ENCODE measurements around the gene PEAK3.
"Not testable (repeated sequence)": the region's sequence is repeated elsewhere in the genome, so short reads cannot be mapped to it uniquely, and the experiment has no call there.

PEAK3 gene

GRCh38 chr19:2288818-2289713 is 7.1 kb upstream of the PEAK3 start:
- no peak for DNase-seq (ENCODE audit: low spot score)

GRCh38 chr19:2288338-2288817 is 6.4 kb upstream of the PEAK3 start:
- no peak for DNase-seq (ENCODE audit: low spot score)

- DNase-seq (ENCODE audit: low spot score) = no peak
Observed at GRCh38 chr19:2287585-2288337, 5.8 kb upstream of the PEAK3 start.

DNA sequence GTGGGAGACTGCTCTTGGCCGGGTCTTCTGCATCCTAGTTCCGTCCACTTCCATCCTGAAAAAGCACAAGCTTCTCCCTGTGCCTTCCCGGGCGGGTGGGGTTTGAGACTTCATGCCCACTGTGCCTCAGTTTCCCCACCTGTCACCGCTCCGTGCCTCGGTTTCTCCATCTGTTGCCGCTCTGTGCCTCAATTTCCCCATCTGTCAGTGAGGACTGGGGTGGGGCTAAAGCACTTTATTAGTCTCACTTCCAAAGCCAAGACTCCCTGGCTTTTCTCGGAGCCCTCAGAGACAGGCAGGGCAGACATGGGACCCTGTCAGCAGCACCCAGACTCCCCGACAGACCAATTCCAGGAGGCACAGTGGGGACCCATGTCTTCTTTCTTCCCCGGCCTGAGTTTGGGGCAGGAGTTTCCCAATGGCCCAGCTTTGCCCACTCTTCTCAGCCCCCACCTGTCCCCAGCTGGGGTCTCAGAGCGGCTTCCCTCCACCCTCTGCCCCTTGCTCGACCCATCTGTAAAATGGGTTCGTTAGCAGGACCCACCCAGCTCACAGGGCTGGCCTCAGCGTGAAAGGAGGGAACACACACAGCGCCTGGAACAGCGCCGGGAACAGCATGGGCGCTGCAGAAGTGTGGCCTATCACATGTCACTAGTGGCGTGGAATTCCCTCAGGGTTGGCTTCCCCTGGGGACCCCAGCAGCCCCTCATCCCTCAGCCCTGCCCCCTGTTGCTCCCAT is 4.6 kb upstream of the PEAK3 start:
- no peak for DNase-seq (ENCODE audit: low spot score)

DNA sequence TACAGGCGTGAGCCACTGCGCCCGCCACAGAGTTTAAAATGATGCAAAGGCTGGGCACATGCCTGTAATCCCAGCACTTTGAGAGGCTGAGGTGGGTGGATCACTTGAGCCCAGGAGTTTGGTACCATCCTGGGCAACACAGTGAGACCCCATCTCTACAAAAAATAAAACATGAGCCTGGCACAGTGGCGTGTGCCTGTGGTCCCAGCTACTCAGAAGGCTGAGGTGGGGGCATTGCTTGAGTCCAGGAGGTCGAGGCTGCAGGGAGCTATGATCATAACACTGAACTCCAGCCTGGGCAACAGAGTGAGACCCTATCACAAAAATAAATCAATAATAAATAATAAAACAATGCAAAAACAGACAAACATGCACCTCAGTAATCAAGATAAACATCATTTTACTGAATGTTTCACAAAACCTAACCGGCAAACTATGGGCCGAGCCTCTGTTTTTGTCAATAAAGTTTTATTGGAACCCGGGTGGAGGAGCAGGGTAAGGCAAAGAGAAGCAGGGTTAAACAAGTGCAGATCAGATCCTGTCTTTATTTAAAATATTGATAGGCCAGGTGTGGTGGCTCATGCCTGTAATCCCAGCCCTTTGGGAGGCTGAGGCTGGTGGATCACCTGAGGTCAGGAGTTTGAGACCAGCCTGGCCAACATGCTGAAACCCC is 2.0 kb upstream of the PEAK3 start:
- DNase-seq (ENCODE audit: low spot score) = no peak

GRCh38 chr19:2282862-2283237 is 875 bp upstream of the PEAK3 start:
- DNase-seq (ENCODE audit: low spot score) = no peak

GRCh38 chr19:2281265-2282061 is 512 bp downstream of the PEAK3 start:
- not testable (repeated sequence) for DNase-seq (ENCODE audit: low spot score)

- DNase-seq (ENCODE audit: low spot score) = no peak
Observed at GRCh38 chr19:2280633-2281264, 1.2 kb downstream of the PEAK3 start.

DNA sequence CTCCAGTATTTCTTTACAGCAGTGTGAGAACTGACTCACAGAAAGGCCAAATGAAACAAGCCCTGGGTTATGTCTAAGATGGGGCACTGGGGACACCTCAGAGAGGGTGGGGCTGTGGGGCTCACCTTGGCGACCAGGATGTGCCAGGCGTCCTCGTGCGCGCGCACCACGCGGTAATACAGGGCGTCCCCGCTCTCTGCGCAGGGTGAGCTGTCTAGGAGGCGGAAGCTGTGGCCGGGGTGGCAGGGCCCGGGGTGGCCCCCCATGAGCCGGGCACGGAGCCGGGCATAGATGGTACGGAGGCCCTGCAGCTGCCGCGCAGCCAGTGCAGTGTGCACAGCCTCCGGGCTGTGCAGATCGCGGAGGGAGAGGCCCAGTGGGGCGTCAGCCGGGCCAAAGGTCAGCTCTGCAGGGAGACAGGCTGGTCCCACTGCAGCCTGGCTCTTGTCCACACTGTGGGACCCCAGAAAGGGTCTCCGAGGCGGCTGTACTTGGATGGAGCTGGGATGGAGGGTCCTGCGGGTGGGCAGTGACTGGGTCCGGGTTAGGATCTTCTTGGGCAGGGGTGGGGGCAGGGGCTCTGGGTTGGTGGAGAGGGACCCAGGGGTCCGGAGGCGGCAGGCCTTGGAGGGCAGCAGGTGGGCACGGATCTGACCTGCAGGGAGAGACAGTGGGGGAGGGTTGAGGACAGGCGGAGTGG is 3.4 kb downstream of the PEAK3 start:
- no peak for DNase-seq (ENCODE audit: low spot score)

DNA sequence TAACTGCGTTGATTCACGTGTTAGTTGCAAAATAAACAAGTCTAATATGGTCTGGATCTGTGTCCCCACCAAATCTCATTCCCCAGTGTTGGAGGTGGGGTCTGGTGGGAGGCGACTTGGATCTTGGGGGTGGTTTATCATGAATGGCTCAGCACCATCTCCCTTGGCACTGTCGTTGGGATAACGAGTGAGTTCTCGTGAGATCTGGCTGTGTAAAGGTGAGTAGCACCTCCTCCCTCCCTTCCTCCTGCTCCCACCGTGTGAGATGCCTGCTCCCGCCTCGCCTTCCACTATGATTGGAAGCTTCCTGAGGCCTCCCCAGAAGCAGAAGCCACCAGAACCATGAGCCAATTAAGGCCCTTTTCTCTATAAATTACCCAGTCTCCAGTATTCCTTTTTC is 4.8 kb downstream of the PEAK3 start:
- DNase-seq (ENCODE audit: low spot score) = no peak

DNA sequence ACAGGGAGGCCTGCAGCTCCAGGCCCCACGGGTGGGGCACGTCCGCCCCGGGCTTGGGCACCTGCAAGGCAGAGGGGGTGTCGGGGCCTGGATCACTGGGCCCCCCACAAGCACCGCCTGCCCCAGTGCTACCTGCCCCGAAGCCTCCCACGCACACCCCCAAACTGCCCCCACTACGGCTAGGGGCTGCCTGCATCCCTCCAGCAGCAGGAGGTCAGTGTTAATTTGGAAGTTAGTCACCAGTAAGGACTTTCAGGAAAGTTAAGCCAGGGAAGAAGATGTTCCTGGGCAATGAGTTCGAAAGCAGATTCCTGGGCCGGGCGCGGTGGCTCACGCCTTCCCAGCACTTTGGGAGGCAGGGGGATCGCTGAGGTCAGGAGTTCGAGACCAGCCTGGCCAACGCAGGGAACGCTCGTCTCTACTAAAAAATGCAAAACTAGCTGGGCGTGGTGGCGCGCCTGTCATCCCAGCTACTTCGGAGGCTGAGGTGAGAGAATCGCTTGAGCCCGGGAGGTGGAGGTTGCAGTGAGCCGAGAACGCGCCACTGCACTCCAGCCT is 5.5 kb downstream of the PEAK3 start:
- no peak for DNase-seq (ENCODE audit: low spot score)

DNA sequence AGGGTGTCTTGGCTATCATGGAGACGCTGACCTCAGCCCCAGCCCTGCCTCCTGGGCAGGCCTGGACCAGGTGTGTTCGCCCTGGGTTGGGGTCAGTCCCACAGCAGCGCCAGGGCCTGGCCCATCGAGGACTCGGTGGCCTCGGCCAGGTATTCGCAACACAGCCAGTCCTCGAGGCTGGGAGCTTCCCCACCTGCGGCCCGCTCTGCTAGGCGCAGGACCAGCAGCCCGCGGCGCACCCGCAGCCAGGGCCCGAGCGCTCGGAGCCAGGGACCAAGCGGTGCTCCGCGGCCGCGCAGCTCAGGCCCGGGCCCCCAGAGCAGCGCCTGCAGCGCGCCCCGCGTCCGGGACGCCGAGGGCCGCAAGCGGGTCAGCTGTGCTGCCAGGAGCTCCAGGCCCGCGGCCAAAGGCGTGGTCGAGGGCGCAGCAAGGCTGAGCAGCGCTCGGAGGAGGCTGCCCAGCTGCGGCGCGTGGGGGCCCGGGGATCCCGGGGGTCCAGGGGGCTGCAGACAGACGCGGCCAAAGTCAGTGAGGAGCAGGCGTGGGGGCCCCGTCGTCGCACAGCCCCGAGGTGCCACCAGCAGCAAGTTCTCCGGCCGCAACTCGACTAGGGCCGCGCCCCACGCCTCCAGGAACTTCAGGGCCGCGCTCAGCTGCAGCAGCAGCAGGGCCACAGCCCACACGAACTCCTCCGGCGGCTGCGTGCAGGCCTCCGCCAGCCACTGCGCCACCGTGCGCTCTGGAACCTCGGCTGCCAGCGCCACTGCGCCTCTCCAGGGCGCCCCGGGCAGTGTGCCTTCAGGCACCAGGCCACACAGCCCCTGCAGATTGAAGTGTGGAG is 6.2 kb downstream of the PEAK3 start:
- DNase-seq (ENCODE audit: low spot score) = no peak

DNA sequence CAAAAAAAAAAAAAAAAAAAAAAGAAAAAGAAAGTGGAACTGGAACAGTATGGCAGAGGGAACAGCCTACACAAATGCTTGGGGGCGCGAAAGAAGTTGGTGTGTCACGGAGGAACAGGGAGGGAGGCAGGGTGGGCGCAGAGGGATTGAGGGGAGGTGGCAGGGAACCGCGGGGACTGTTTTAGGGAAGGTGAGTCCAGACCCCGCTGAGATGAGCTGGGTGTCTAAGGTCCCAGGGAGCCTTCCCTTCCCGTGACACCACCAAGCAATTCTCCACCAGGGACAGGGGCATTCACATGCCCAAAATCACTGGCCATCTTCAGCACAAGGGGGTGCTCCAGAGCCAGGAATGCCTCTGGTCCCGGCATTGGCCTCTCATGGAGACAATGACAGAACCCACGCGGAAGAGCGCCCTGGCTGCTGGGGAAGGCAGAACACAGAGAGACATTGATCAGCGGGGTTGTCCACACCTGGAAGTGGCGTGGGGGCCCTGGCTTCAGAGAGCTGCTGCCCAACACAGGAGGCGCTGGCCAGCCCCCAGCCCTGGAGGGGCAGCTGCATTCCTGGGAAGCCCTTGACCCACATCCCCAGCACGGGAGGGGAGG is 6.9 kb downstream of the PEAK3 start:
- no peak for DNase-seq (ENCODE audit: low spot score)

GRCh38 chr19:2274185-2274711 is 7.7 kb downstream of the PEAK3 start:
- no peak for DNase-seq (ENCODE audit: low spot score)

DNA sequence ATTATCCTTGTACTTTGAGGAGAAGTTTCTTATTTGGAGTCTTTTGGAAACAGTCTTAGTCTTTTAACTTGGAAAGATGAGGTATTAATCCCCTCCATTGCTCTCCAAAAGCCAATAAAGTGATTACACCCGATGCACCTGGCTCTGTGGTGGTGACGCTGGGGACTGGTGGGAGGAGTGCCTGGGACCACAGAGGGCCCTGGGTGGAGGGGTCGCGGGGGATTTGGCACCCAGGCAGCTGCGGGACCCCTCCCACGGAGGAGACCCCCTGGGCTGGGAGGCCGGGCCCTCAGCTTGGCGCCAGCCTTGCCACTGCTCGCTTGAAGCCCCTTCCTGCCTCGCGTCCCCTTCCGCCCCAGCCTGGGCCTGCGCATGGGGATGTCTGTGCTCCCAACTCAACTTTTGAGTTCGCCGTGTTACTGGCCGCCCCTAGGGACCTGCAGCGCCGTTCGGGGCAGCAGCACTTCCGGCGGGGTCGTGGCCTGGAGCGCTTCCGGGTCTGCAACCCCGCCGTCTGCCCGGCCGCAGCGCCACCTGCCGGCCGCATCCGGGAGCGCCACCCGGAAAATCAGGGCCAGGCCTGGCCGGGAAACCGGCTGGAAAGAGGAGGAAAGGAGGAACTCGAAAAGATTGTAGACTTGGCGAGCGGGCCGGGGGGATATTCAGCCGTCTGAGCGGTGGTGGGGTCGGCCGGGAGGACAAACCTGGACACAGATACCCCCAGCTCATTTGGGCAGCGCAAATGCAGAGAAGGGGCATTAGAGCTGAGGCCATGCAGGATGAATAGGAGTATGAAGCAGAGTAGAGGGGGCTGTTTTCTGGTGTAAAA is 8.4 kb downstream of the PEAK3 start:
- DNase-seq (ENCODE audit: low spot score) = no peak

DNA sequence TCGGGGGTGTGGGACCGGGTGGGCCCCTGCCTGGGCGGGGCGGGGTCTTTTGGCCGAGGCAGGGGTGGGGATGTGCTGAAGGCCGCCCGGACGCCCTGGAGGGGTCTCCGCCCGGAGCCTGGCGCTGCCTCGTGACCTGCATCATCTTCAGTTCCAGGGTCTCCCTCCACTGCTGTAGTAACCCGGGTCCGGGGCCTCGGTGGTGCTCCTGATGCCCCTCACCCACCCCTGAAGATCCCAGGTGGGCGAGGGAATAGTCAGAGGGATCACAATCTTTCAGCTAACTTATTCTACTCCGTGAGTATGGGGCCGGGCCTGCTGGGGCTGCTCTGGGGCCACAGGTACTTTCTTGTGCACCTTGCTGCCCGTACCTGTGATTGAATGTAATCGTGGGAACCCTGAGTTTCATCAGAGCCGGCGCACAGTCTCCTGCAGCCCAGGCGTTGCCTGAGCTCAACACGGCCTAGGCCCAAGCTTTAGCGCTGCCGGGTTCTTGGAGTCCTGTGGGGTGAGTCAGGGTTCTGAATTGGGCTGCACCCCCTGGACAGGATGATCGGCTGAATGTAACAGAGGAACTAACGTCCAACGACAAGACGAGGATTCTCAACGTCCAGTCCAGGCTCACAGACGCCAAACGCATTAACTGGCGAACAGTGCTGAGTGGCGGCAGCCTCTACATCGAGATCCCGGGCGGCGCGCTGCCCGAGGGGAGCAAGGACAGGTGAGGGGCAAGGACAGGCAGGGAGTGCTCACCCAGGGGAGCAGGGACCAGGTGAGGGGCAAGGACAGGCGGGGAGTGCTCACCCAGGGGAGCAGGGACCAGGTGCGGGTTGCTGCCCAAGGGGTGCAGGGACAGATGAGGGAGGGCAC is 10.5 kb downstream of the PEAK3 start:
- DNase-seq (ENCODE audit: low spot score) = no peak
